GM23248 (cell line): ENCODE measurements around the gene SLC13A1.

Experiments used
- EZH2 ChIP-seq: fragments of 200-600 bp; sonication (generic); IDR thresholded peaks from 2 replicates; pipeline ENCODE4 v1.6.1; 2018; ENCODE audit warnings: antibody characterized with exemption, mild to moderate bottlenecking; ENCODE audit not compliant: insufficient read depth, poor library complexity, severe bottlenecking
- EZH2phosphoT487 ChIP-seq: fragments of 200-600 bp; sonication (generic); IDR thresholded peaks from 2 replicates; pipeline ENCODE4 v1.6.1; 2018; ENCODE audit warnings: antibody characterized with exemption, moderate library complexity, mild to moderate bottlenecking, low read depth; ENCODE audit not compliant: insufficient read depth

DNA sequence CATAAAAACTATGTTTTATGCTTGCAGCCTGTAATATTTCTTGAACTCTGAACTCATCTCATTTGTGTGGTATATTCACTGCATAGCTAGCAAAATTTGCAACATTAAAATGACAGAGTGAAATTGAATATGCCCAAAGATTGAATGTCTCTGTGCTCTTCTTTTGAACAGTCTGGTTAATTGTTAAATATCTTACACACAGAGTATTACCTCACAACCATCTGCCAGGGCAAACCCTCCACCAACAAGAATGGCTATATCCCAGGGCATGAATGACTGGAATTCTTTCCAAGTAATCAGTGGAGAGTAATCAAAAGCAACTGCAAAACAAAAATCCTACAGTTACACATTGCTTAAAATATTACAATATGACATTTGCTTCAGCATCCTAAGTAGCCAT is 76.9 kb downstream of the SLC13A1 start:
- no peak for TF ChIP-seq EZH2
- no peak for TF ChIP-seq EZH2phosphoT487
